Activated T-cell treated with anti-CD3 and anti-CD28 coated beads for 24 hours (primary cell): ENCODE results near the gene IFNA7.
"Not testable (repeated sequence)": the region's sequence is repeated elsewhere in the genome, so short reads cannot be mapped to it uniquely, and the experiment has no call there.

Experiments used
- DNase-seq: peaks from one replicate; pipeline ENCODE4 v3.0.0-alpha.2; 2020; ENCODE audit warnings: low read depth

Gene IFNA7

DNA sequence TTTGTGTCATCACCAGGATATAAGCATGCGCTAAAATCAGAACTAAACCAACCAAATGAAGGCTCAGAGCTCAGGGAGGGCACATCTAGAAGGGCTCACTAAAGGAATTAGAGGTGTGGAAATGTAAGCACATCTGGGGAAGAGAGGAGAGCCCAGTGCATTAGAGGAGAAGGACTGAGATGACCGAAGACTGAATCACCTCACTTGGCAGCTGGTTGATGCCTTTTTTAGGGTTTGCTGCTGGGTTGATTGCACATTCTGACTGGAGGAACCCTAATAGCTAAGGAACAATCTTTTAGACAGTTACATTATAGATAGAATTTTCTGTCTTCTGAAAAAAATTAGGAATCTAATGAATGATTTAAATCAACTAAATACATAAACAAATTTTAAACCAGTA, 27.3 kb downstream of the IFNA7 start:
- no peak for DNase-seq

DNA sequence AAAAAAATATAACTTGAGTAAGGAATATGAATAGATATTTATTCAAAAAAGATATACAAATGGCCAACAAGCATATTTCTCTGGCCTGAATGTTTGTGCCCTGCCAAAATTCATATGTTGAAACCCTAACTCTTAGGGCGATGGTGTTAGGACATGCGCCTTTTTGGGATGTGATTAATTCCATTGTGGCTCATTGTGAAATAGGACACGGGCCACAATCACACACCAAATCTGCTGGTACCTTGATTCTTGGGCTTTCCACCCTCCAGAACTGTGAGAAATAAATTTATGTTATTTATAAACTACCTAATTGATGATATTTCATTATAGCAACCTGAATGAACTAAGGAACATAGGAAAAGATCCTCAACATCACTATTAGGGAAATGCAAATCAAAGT, 29.8 kb downstream of the IFNA7 start:
- no peak for DNase-seq

DNA sequence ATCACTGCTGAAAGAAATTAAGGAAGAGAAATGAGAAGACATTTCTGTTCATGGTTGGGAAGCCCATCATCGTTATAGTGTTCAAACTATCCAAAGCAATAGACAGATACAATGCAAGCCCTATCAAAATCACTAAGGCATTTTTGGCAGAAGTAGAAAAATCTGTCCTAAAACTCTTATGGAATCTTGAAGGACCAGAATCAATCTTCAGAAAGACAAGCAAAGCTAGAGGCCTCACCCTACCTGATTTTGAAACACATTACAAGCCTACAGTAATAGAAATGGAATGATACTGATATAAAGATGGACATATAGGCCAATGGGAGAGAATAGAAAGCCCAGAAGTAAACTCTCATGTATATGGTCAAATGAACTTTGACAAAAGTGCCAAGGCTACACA, 30.7 kb downstream of the IFNA7 start:
- no peak for DNase-seq

DNA sequence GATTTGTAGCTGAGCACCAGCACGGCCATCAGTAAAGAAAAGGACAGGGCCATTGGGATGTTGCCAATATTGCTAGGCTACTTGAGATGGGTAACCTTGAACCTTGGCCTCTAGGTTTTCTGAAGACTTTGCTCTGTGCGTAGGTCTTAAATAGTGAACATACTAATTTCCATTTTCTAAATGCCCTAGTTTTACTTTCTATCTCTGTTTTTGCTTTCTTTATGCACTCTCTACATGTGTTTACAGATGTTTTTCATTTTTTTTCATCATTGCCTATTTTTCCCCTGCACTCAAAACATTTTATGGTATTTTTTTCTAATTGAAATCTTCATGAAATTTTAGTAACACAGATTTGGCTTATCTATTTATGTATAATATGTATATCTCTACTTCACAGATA, 35.4 kb downstream of the IFNA7 start, which contains the start of gene IFNA21:
TSS of gene IFNA21 (minus strand) at position 101 of the 400 bp plus-strand sequence. CDS start at position 53, 48 bp downstream.
- DNase-seq = not testable (repeated sequence)

DNA sequence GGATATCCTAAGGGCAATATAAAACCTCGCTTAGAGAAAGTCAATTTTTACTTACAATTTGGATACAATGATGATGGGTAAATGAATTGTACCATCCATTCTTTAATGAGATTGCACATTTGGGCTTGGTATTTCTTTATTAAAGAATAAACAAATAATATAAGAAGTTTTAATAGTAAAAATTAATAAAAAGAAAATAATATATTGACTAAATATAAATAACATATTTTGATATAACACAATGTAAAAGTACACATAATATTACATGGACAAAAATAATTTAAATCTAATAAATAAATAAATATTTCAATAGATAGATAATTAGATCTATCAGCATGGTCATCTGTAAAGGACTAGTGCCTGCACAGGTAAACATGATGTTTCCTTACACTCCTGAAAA, 36.5 kb downstream of the IFNA7 start:
- DNase-seq = no peak

DNA sequence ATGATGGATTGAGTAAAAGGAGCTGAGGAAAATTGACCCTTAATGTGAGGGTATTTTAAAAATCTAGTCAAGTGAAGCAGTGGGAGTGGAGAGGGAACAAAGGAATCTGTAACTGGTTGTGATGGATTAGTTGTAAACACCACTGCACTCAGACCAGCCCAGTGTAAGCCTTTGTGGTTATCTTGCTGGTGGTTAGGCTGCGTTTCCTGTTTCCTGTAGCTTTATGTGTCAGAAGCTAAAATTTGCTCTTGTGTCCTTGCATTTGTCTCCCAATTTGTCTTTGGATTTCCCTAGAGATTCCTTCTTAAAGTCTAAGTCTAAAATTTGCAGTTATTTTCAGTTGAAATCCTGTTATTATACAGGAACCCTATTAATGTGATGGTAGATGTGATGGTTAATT, 41.8 kb downstream of the IFNA7 start:
- DNase-seq = no peak

DNA sequence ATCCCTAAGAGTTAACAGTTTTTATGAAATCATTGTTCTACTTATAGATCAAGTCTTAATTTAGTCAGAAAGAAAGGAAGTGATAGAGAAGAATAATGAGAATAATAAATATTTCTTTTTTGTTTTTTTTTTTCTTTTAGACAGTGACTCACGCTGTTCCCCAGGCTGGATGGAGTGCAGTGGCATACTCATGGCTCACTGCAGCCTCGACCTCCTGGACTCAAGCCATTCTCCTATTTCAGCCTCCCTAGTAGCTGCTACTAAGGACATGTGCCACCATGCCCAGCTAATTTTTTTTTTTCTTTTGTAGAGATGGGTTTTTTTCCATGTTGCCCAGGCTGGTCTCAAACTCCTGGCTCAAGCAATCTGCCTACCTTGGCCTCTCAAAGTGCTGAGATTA, 46.5 kb downstream of the IFNA7 start:
- DNase-seq = no peak

DNA sequence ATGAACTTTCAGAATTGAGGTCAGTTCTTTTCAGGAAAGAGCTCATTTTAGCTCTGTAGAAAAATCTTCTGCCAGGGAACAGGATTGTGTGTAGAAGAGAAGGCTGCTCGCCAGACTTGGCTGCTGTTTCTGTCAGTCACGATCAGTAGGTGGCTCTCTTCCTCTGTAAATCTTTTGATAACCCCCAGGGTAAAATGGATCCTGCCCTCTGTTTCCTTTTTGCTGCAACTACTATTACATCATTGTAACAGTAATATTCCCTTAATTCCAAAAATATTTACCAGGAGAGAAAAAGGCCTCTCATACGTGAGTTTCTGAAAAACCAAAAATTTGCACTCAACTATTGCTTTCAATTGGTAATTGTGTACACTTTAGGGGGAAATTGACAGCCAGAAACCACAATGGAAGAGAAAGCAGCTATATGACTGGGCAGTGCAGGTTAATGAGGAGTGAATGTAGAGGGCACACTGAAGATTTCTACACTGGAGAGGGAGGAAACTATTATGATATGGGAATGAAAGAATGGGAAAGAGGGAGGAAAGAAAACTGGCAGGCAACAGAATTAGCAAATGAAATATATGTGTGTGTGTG, 47.9 kb downstream of the IFNA7 start:
- DNase-seq = no peak

DNA sequence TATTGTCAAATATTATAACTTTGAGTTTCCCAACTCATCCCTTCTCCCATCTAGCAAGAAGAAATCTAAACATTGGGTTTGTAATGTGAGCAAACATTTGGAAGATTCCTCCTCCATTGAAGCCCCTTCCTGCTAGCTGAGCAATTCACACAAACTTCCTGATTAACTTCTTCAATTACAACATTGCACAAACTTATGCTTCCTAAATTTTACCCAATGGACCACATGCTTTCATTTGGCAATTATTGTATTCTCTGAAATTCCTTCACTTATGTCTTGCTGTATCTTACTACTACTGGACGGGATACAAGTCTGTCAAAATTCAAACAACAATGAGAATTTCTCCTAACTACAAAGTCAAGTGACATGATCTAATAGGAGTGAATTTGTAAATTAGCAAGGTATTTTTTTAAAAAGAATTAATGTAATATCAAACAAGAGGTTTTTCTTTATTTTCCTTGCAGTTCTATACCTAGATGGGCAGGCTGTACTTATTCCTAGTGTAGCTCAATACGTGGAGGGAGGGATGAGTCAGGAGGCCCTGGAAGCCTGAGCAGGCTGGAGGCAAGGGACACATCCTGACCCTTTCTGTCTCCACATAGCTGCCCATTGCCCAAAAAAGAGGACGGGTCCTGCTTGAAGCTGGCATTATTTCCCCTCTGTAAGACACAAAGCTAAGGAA, 48.5 kb downstream of the IFNA7 start:
- DNase-seq = no peak
